Measurements from ENCODE around the gene USP9X.
"Not testable (repeated sequence)": the region's sequence is repeated elsewhere in the genome, so short reads cannot be mapped to it uniquely, and the experiment has no call there.

The USP9X gene

DNA sequence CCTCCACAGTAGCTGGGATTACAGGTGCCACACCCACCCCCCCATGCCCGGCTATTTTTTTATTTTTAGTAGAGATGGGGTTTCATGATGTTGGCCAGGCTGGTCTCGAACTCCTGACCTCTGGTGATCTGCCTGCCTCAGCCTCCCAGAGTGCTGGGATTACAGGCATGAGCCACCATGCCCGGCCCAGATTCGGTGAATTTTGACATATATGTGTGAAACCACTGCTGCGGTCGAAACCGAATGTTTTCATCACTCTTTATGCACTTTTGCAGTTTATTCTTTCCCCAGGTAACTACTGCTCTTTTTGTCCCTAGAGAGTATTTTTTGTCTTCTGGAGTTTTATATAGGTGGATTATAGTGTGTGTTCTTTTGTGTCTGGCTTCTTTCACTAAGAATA, 101.7 kb downstream of the USP9X start:
- DNase-seq (ENCODE audit: low read depth in 2 of 2): not testable (repeated sequence)

DNA sequence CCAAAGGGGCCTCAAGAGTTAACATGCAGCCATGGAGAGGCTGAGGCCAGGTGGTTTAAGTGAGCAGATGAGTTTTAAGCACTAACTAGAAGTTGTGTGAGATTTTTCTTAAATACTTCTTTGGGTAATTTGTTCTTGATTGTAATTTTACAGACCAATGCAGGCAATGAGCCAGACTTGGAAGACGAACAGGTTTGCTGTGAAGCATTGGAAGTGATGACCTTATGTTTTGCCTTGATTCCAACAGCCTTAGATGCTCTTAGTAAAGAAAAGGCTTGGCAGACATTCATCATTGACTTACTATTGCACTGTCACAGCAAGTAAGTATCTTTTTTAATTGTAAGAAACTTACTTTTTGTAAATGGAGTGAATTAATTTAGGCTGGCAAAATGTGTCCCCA, 103.9 kb downstream of the USP9X start:
- DNase-seq (ENCODE audit: low read depth in 2 of 2): no peak

GRCh38 chrX:41192880-41193279, 107.6 kb downstream of the USP9X start:
- DNase-seq (ENCODE audit: low read depth in 2 of 2): no peak

DNA sequence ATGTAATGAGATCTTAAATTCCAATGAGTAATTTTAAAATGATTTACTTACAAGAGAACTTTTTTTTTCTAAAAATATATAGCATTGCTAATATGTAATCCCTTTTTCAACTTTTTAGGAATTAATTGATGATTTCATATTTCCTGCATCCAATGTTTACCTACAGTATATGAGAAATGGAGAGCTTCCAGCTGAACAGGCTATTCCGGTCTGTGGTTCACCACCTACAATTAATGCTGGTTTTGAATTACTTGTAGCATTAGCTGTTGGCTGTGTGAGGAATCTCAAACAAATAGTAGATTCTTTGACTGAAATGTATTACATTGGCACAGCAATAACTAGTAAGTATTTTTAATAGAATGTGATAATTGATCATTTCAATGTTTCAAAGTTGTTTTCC, 113.2 kb downstream of the USP9X start:
- DNase-seq (ENCODE audit: low read depth in 2 of 2): no peak

GRCh38 chrX:41200785-41201184, 115.5 kb downstream of the USP9X start:
- no peak for DNase-seq (ENCODE audit: low read depth in 2 of 2)

DNA sequence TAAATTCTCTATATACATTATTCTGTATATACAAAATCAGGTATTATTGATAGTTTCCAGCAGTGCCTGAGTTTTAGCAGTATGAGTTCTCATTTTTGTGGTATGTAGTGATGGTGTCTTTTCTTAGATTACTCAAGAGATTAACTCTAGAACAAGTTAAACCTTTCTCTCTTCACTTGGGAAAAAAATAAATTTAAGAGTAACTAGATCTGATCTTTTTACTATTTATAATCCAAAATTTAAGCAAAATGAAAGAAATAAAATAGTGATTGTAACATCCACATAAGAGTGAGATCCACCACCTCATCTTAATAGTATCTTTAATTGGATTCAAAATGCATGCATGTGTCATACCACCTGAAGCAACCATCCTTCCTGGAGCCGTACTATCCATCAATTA, 124.6 kb downstream of the USP9X start:
- no peak for DNase-seq (ENCODE audit: low read depth in 2 of 2)

GRCh38 chrX:41224605-41225004, 139.4 kb downstream of the USP9X start:
- no peak for DNase-seq (ENCODE audit: low read depth in 2 of 2)

- no peak for DNase-seq (ENCODE audit: low read depth in 2 of 2)
These were observed 148.7 kb downstream of the USP9X start for GRCh38 chrX:41233988-41234387.

DNA sequence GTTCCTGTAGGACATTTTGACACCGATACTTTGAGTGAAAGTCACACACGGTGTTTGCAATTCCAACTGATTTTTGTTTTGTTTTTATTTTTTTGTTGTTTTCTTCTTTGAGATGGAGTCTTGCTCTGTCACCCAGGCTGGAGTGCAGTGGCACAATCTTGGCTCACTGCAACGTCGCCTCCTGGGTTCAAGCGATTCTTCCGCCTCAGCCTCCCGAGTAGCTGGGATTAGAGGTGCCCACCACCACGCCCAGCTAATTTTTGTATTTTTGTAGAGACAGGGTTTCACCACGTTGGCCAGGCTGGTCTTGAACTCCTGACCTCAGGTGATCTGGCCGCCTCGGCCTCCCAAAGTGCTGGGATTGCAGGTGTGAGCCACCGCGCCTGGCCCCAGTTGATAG, 149.2 kb downstream of the USP9X start:
- not testable (repeated sequence) for DNase-seq (ENCODE audit: low read depth in 2 of 2)

GRCh38 chrX:41234962-41235361, 149.7 kb downstream of the USP9X start:
- no peak for DNase-seq (ENCODE audit: low read depth in 2 of 2)

DNA sequence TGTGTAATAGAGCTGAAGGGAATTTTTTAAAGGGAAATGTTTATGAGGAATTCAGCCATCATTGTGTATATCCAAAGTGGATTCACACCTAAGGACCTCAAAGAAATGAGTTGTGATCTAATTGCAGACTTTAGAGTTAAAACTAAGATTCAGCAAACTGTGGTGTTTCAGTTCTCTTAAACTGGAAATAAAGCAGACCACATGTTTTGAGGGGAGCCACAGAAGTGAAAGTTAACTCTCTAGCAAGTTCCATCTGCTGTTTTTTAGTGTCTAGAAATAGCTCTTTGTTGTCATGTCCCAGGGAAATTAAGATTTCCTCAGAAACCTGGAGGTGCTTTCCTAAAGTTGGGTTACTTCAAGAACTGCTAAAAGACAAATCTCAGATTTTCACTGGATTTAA, 151.4 kb downstream of the USP9X start:
- DNase-seq (ENCODE audit: low read depth in 2 of 2): no peak

DNA sequence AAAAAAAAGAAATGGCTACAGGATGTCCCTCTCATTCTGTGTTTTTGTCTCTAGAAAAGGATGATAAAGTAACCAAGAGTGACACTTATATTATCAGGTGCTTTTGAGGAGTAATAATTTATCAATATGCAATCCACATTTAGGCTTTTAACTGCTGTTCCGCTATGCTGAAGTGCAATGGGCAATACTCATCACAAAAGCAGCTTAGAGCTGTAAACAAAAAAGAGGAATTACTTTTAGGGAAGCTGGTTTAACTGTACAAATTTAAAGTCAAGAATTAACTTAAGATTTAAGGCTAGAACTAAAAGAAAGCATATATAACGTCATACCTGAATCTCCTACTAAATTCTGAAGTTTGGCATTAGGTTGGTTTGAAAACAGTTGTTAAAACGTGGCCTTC, 155.3 kb downstream of the USP9X start:
- DNase-seq (ENCODE audit: low read depth in 2 of 2): no peak

- no peak for DNase-seq (ENCODE audit: low read depth in 2 of 2)
These were observed 156.7 kb downstream of the USP9X start for GRCh38 chrX:41241962-41242361.

- DNase-seq (ENCODE audit: low read depth in 2 of 2): no peak
These were observed 160.4 kb downstream of the USP9X start for GRCh38 chrX:41245641-41246040.

DNA sequence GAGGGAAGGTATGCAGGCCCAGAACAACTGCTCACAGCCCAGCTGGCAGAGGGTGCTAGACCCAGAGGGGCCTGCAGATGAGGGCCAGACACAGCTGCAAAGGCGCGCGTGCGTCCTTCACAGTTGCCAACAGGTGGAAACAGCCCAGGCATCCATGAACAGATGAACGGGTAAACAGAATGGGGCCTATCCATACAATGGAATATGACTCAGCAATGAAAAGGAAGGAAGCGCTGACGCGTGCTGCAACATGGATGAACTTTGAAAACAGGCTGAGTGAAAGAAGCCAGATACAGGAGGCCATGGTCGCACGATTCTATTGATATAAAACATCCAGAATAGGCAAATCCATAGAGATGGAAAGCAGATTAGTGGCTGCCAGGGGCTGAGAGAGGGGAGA, 165.6 kb downstream of the USP9X start:
- DNase-seq (ENCODE audit: low read depth in 2 of 2): no peak

DNA sequence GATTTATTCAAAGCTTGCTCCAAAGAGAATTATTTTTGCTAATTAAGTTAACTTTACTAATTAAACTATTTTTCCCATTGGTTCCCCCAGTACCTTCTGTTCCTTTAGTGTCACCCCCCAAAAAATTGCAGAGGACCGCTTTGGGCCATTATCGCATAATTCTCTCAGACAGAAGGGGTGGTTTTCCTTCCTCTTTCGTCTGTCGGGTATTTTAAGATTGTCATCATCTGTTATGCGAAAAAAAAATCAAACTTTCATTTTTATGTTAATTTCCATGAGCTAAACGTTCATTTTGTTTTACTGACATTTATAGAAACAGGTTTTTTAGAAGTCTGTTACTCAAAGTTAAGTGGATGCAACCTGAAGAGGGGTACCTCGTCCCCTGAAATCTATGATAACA, 172.6 kb downstream of the USP9X start:
- DNase-seq (ENCODE audit: low read depth in 2 of 2): no peak

DNA sequence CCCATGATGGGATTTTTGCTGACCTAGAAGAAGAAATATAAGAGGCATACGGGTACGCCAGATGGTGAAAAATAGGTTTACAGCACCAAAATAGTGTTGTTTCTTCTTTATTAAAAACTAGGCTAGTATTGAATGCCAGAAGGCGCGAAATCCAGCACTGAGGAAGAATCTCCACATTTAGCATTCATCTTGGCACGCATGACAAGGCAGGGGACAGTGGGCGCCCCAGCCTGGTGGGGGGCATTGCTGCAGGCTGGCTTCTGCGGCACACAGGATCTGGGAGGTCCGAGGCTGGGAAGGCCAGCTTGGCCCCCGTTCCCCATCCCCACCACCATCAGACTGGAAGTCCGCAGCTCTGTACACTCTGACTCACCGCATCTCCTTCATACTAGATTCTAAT, 173.0 kb downstream of the USP9X start:
- DNase-seq (ENCODE audit: low read depth in 2 of 2): no peak

- DNase-seq (ENCODE audit: low read depth in 2 of 2): no peak
These were observed 173.6 kb downstream of the USP9X start for GRCh38 chrX:41258871-41259270.

GRCh38 chrX:41259516-41259915, 174.3 kb downstream of the USP9X start:
- no peak for DNase-seq (ENCODE audit: low read depth in 2 of 2)

DNA sequence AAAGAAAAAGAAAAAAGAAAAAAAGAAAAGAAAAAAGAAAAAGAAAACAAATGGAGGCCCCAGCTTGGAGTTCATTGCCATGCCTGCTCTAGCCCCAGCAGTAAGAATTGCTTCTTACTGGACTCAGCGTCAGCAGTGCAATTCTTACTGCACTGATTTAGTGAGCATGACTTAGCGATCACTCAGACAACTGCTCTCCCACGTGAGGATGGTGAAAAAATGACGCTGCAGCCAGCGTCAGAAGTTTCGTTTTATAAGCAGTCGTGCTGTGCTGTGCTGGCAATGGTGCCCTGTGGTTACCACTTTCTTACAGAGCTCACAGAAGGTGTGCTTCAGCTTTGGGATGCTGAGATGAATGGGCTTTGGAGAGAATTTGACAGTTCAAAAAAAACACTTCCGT, 180.4 kb downstream of the USP9X start:
- peak; percentile 44 to 48 for DNase-seq (ENCODE audit: low read depth in 2 of 2)

- DNase-seq (ENCODE audit: low read depth in 2 of 2): no peak
These were observed 188.4 kb downstream of the USP9X start for GRCh38 chrX:41273638-41274037.

- peak; percentile 12 to 42 for DNase-seq (ENCODE audit: low read depth in 2 of 2)
These were observed 190.7 kb downstream of the USP9X start for GRCh38 chrX:41275661-41276609.

DNA sequence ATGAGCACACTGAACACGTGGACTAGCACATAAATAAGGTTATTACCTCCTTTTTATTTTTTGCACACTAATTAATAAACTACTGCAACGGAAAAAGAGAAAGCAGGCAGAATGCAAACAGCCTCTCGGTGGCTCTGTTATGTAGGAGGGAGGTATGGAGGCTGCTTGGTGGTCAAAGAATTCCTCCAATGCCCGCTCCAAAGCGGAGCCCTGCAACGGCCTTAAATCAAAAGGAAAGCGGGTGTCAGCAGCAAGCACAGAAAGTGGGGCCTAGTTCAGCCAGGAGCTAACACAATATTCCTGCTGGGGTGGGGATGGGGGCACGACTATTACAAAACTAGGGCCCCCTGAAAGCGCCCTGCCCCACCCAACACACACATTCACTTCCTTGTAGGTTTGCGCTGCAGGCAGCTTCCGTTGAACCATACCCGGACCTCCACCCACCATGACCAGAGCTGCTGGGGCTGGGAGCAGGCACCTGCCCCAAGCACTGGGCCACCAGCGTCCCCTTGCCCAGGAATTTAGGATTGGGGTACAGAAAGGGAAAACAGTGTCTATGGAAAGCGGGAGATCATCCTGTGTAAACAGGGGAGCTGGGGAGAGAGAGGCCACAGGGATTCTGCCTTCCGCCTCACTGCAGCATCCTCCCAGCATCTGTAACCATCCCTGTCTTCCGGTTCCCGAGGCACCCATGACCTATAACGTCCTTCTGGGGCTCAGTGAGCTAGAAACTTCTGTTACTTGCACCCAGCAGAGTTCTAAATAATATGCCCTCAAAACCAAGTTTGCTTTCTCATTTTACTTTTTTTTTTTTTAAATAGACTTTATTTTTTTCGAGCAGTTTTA, 191.6 kb downstream of the USP9X start:
- DNase-seq (ENCODE audit: low read depth in 2 of 2): no peak

Measured in stimulated activated CD4-positive, alpha-beta T cell treated with anti-CD3 and anti-CD28 coated beads, Interleukin-15, amount 100 ng/mL, for 48 hours (primary cell).